ENCODE data around the gene STK10.

GRCh38 chr5:172052450-172053236 is 135.4 kb downstream of the STK10 start:
- no peak; a peak in 1 of 6 replicates for TF ChIP-seq CTCF (IDR thresholded peaks at IDR 0.05 in 2 of 3, conservative IDR thresholded peaks at IDR 0.05 in 1 of 3; ENCODE audit: borderline replicate concordance in 1 of 3, insufficient read depth in 1 of 3, low read depth in 2 of 3, low read length in 2 of 3)
- TF ChIP-seq EZH2 (IDR thresholded peaks at IDR 0.05): no peak
